OCI-M2 (cell line): ENCODE measurements around the gene GPR26.

Experiments used
- DNase-seq: peaks from one replicate; lab custom pipeline; 2025; ENCODE audit not compliant: unreplicated experiment; lab: John Stamatoyannopoulos, UW

GPR26 gene

DNA sequence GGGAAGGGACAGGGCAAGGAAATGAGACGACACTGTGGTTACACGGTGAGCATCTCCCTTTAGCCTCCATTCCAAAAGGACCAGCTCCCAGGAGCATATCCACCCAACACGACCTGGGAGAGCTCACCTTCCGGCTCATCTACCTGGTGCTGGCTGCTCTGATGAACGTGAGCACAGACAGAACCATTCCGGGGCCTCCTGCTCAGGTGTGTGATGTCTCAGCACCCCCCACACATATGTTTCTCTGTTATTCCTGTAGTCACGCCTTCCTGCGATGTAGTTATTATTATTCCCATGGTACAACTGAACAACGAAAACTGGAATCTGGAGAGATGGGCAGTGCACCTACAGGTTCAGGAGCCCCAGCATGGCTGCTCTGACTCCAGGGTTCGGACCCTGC is 20.5 kb upstream of the GPR26 start:
- DNase-seq, result no peak

DNA sequence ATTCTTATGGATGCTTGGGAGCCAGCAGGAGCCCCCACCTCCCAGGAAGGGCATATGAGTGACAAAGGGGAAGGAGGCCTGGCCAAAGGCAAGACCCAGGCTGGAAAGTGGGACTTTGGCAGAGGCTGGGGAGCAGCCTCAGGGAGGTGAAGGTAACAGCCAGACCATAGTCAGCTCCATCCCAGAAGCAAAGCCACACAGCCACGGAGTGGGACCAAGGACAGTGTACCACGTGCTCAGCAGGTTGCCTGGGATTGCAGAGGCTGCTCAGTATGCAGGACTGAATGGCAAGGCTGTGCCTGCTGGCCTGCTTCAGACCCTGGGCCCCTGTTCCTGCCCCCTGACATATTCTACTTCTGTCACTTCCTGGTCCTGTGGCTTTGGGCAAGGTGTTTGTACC is 17.6 kb upstream of the GPR26 start:
- no peak for DNase-seq

DNA sequence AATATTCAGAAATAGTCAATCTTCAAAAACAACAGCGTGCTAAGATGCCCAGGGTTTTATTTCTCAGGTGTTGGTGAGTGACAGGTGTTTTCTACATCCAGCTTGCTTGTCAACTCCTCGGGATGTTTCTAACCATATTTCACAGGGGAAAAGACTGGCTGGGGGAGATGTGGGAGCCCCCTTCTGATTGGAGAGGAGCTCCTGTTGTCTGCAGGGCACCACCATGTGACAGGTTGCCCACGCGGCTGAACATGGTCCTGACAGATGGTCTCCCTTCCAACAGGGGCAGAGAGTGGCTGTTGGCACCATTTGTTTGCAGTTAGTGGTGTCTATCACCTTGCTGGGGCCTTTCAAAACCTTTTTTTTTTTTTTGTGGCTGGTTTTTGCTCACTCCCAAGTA is 16.5 kb upstream of the GPR26 start:
- DNase-seq, result no peak

DNA sequence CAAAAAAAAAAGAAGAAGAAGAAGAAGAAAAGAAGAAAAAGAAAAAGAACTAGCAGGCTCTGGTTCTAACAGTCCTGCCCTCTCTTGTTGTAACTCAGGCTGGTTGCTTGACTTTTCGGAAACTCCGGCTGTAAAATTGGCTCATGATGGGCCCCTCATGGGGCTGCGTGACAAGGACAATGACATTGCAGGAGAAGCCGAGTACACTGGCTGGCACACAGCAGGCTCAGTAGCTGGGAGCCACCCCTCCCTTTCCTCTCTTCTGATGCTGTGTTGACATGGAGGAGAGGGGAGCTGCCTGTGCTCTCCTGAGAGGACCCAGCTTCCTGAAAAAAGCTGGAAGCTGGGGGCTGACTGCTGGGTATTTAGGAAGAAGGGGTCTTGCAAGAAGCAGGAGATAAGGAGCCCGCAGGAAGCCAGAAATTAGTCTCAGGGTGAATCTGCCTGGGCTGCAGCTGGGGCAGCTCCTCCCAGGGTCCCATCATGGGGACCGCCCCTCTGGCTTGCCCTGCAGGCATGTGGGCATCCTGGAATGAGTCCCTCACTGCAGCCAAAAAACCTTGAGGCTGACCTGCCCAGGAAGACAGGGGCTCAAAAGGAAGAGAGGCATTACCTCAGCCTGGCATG is 14.6 kb upstream of the GPR26 start:
- no peak for DNase-seq

DNA sequence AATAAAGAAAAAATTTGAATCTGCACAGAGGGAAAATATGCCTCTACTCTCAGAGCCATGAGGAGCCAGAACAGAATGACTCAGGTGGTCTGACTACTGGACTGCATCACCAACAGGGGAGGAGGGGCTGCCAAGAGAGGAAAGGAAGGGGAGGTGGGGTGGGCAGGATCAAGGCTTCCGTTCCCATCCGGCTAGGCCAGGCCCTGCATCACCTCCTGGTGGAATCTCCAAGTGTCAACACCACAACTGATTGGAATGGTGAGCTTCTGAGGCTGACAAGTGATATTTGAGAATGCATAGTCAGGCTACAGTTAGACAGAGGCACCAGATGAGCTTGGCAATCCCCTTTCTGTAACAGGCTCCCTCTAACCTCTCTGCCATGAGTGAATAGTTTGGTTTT is 10.4 kb upstream of the GPR26 start:
- no peak for DNase-seq

DNA sequence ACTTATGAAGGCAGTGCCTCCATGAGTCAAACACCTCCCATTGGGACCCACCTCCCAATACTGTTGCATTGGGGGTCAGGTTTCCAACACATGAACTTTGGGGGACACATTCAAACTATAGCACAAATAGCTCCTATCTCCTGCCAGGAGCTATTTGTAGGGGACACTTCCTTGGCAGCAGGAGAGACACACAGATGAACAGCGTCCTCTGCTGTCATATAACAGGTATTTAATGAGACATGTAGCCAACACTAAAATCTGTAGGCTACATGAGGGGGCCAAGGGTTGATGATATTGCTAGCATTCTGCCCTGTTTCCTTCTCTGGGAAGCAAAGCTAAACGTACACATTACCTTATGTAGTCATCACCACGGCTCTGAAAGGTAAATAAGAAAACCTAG is 2.6 kb upstream of the GPR26 start:
- DNase-seq, result no peak

DNA sequence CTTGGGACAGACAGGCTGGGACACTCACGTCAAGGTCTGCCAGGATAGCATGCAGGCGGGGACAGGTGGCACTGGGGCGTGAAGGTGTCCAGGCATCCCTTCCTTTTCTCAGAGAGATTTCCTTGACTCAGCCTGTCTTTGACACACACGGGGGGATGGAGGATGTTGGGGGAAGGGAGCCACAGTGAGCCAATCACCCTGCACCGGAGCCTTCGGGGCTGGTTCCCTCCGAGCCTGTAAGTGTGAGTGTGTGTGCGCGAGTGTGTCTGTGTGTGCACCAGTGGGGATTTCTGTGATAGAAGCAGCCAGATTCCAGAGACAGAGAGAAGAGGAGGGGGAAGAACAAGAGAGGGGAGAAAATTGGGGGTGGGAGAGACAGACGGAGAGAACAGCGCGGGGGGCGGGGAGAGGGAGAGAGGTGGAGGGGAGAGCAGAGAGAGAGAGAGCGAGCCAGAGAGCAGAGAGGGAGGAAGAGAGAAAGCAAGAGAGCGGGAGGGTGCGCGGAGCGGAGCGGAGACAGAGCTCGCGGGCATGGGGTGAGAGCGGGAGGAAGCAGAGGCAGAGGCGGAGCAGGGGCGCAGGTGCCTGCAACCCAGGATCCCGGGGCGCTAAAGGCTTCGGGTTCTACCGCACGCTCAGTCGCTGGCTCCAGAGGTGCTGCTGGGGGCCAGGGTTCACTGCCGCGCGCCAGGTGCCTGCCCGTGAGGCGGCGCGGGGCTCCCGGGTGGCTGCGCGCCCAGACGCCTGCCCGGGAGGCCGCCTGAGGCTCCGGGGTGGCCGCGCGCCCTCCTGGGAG is 466 bp upstream of the GPR26 start:
- no peak for DNase-seq

DNA sequence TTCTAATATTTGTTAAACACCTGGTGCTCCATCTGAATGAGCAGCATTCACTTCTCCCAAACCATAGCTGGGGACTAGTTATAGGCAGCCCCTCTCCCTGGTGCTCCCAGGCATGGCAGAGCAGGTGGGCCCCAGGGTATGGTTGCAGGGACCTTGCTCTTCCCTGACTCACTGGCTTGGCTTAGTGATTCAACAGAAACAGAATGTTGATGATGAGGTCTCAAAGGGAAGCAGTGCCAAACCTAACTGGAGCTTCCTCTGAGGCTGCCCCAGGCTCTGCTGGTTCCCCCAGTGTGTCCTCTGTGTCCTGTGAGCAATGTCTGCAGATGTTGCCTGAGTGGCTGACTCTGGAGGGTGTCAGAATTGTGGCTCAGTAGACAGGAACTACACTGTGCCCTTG is 3.7 kb downstream of the GPR26 start:
- no peak for DNase-seq

DNA sequence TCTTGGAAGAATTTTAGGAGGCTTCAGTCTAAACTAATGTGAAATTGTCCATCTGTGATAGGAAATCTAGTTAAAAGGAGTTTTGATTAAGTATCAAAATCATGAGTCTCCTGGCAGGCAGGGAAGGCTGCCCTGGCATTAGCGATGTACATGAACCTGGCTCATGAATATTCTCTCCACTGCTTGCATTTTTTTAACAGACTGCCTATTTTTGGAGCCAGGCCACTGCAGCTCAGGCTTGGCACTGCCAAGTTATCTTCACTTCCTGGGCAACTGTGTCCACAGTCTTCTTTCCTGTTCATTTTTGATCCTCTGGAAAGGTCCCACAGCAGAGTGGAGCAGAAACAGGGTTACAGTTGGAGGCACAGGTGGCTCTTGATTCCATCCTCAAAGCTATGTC is 7.0 kb downstream of the GPR26 start:
- DNase-seq, result no peak

DNA sequence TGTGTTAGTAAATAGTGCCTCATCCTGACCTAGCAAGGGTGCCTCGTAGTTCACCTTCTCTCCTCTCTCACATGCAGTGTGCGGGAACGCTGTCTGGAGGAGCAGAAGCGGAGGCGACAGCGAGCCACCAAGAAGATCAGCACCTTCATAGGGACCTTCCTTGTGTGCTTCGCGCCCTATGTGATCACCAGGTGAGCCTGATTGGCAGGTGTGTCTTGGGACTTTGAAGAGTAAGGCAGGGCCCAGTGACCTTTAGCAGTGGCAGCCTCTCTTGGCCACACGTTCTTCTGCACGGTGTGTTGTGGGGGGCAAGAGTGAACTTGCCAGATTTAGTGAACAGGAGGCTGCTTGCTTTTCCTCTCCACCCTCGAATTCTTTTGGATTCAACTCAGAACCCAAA is 8.6 kb downstream of the GPR26 start:
- DNase-seq, result no peak

DNA sequence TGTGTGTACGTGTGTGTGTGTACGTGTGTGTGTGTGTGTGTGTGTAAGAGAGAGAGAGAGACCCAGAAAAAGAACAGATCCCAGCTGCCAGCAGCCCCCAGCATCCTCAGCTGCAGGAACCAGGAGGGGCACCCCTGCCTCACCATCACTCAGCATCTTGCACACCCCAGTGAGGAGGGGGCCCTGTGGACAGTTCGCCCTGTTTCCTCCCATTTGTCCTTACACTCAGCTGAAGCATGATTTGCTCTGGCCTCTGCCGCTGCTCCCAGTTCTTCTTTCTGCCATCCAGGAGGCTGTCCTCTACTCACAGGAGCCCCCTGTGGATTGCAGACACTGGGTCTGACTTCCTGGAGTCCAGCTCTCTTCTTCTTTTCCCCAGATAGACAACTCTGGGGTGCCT is 9.7 kb downstream of the GPR26 start:
- no peak for DNase-seq

DNA sequence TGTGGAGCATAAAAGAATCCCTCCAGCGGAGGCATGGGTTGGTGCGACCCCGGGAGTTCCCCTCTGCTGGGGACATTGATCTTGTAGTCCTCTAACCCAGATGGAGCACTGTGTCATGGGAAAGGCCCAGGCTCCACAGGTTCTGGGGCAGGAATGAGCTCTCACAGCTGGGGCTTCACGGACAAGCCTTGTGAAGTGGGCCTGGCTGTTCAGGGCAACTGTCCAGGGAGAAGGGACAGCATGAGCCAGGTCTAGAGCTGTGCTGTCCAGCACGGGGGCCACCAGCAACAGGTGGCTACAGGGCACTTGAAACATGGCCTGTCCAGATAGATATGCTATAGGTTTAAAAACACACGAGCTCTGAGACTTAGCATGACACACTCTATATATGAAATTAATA is 11.4 kb downstream of the GPR26 start:
- DNase-seq, result no peak

DNA sequence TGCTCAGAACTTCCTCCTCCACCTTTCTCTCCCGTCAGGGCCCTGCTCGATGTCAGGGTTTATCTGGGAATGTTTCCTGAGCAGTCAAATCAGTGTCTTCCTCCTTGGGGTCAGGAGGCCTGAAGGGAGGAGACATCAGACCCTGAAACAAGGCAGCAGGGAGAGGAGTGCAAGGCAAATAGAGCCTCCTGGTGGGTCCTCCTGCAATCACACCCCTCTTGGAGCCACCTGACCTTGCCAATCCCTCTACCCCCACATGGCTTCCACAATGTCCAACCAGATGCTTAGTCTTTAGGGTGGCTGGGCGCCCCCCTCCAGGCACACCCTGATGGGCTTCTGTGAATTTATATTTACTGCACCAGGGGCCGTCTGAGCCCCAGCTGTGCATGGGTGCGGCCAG is 12.2 kb downstream of the GPR26 start:
- DNase-seq, result no peak

DNA sequence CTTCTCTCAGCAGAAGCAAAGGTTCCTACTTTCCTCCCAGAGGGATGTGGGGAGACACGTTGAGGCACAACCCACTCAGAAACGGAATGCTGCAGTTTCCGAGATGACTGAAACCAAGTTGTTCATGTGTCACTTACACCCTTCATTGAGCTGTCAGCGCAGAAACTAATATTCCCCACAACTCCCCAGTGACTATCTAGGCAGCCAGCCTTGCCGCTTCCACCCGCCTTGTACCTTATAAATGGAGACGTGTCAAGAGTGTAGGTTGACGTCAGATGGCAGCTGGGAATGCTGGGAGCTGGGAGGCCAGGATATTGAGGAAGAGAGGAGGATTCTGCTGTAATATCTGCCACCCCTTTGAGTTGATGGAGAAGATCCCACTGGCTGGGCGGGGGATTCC is 15.1 kb downstream of the GPR26 start:
- DNase-seq, result no peak

DNA sequence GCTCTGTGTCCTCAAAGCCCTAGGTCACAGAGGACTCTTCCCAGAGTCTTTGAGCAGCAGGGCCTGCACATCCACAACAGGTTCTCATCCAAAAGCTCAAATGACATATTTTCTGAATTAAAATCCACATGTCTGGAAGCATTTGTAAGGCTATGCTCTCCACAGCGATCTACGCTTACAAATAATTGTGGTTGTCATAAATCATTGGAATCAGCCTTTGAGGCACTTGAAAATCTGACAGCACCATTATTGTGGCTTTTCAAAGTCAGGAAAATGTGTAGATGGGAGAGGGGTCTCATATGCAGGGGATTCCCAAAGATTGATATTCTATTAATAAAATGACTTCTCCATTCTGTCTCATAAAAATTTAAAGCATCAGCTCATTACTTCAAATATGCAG is 16.3 kb downstream of the GPR26 start:
- no peak for DNase-seq

DNA sequence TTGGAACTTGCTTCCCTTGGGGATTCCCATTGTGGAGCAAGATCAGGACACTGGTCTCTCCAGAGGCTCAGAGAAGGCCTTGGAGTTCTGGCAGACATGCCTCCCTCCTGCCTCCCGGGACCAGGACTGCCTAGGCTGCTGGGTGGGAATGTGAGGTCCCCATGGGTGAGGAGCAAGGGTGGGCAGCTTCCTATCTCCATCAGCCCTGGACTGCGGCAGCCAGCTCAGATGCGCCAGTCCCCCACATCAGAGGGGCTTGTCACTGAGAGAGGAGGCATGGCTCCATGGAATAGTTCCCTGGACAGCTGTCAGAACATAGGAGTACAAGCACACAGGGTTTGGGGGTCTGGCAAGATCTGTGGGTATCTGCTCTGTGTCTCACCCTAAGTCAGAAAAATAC is 17.3 kb downstream of the GPR26 start:
- no peak for DNase-seq

DNA sequence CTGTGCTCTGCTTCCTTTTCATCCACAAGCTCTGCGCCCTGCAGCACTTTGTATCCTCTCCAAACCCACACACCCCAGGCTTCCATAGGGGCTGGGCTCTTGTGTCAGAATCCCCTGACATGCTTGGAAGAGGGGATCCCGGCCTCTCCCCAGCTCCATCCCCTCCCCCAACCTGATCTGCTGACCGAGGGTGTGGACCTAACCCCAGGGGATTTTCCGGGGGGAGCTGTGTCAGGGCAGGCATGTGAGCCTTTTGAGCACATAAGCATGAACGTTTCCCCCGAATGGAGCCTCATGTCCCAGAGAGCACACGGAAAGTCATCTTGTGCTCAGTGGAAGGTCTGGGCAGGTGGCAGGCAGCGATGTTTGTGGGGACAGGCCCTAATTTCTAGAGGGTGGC is 17.7 kb downstream of the GPR26 start:
- DNase-seq, result no peak

DNA sequence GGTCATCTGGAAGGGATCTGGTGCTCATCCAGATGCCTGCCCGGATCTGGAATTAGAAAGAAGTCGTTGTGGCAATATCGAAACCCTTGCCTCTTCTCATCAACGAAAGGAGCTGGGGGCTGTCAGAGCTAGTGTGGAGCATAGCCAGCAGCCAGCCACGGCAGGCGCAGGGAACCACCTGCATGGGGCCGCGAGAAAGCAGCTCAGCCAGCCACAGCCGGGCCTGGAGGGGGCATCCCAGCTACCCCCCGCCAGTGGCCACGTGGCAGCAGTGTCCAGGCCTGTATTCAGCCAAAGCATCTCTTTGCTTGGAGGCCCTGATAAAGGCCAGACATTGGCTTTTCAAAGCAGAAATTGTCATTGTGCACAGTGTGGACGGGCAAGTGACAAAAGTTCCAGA is 19.1 kb downstream of the GPR26 start:
- DNase-seq, result no peak

DNA sequence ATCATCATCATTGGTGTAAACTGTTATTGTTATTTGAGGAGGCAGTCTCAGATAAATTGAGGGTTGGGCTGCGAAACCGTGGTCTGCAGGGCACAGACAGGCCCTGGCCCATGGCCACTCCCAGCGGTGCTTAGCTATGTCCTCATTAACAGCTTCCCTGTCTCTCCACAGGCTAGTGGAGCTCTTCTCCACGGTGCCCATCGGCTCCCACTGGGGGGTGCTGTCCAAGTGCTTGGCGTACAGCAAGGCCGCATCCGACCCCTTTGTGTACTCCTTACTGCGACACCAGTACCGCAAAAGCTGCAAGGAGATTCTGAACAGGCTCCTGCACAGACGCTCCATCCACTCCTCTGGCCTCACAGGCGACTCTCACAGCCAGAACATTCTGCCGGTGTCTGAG is 21.6 kb downstream of the GPR26 start:
- no peak for DNase-seq

DNA sequence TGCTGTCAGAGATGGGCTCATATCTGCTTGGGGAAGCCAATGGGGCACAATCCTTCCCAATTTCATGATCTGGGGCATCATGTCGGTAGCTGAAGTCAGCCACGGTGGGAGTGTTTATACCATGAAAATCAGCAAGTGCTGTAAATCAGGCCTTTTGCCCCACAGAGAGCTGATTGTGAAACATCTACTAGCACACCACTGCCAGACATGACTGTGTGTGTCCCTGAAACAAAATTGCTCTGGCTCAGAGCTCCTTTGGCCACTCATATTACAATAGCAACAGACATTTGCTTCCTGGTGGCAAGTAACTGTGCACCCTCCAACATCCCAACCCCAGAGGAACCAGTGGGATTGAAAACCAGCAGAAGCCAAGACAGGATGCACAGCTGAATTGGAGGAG is 23.7 kb downstream of the GPR26 start:
- DNase-seq, result no peak

DNA sequence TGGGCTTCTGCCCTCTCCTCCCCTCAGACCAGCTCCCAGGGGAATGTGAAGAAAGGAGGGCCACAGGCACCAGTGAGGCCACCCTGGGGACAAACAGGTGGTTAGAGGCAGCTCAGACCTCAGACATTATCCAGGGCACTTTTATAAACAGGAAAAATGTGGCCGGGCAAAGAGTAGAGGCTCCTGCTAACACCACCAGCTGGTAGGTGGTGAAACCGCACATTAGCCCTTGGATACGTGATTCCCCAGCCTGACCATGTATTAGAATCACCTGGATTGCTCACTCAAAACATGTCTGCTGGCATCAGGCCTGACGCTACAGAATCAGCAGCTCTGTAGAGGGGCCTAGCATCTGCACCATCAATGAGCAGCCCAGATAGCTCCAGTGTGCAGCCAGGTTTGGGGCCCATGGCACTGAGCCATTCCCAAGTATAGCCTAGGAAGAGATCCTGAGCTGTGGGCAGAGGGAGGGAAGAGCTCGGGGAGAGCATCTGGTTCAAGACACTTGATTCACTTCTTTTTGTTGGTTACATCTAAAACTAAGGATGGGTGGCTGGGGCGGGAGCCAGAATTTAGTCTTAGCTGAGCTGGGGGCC is 37.1 kb downstream of the GPR26 start:
- no peak for DNase-seq

DNA sequence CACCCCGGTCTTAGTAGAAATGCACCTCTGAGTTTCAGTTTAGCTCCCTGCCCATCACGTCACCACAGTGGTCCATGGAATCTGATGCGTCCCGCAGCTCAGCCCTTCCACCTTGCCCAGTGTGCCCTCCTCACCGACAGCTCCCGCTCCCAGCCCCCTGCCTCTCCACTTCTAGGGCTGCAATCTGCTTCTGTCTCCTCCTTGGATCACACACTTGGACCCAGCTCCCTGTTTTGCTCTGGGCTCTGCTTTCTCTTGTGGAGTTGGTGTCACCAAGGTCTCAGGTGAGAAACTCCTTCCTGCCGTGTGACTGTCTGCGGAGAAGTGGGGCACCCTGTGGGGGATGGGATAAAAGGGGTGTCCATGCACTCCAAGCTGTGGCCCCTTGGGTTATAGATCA is 37.9 kb downstream of the GPR26 start:
- DNase-seq, result no peak

DNA sequence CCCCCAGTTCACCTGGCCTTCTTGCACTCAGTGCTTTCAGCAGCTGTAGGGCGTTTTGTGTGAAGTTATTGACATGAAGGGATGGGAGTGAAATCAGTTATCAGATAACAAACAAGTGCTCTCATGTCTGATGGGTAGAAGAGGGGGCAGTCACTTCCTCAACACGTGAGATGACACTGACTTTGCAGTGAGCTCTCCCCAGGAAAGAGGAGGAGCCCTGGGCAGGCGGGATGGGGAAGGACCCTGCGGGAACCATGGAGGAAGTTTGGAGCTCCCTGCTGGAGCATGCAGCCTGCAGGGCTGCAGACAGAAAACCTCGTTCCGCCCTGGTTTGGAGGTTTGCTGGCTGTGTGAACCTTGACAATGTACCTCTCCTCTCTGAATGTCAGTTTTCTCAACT is 38.7 kb downstream of the GPR26 start:
- DNase-seq, result no peak
